Stimulated activated CD8-positive, alpha-beta memory T cell treated with anti-CD3 and anti-CD28 coated beads, Interleukin-12 subunit alpha, Interleukin-12 subunit beta, amount 100 ng/mL, for 24 hours (primary cell): ENCODE measurements around the gene PTPRD.

ENCODE experiments used
- DNase-seq: peaks from one replicate; pipeline ENCODE4 v3.0.0-alpha.2; 2020; ENCODE audit errors: extremely low read depth

The PTPRD gene

GRCh38 chr9:9893837-9894236 lies 719.0 kb downstream of the PTPRD start:
- DNase-seq, result no peak

- no peak for DNase-seq
Observed at GRCh38 chr9:9892217-9892616, 720.6 kb downstream of the PTPRD start.

GRCh38 chr9:9881692-9882091 lies 731.1 kb downstream of the PTPRD start:
- no peak for DNase-seq

- DNase-seq, result no peak
Observed at GRCh38 chr9:9874270-9874669, 738.5 kb downstream of the PTPRD start.

GRCh38 chr9:9862235-9862810 lies 750.5 kb downstream of the PTPRD start:
- no peak for DNase-seq

GRCh38 chr9:9855177-9856078 lies 757.4 kb downstream of the PTPRD start:
- no peak for DNase-seq

GRCh38 chr9:9847750-9848149 lies 765.1 kb downstream of the PTPRD start:
- DNase-seq, result no peak

GRCh38 chr9:9846557-9846956 lies 766.2 kb downstream of the PTPRD start:
- no peak for DNase-seq

GRCh38 chr9:9820436-9820835 lies 792.4 kb downstream of the PTPRD start:
- no peak for DNase-seq

GRCh38 chr9:9819886-9820285 lies 792.9 kb downstream of the PTPRD start:
- no peak for DNase-seq

GRCh38 chr9:9817176-9817575 lies 795.6 kb downstream of the PTPRD start:
- no peak for DNase-seq

- no peak for DNase-seq
Observed at GRCh38 chr9:9804109-9804508, 808.7 kb downstream of the PTPRD start.

GRCh38 chr9:9799287-9799686 lies 813.5 kb downstream of the PTPRD start:
- no peak for DNase-seq

- no peak for DNase-seq
Observed at GRCh38 chr9:9792144-9792857, 820.5 kb downstream of the PTPRD start.

- no peak for DNase-seq
Observed at GRCh38 chr9:9791611-9792010, 821.2 kb downstream of the PTPRD start.

GRCh38 chr9:9790216-9790872 lies 822.5 kb downstream of the PTPRD start:
- no peak for DNase-seq

- DNase-seq, result no peak
Observed at GRCh38 chr9:9783711-9784110, 829.1 kb downstream of the PTPRD start.

- no peak for DNase-seq
Observed at GRCh38 chr9:9783211-9783610, 829.6 kb downstream of the PTPRD start.

GRCh38 chr9:9778293-9778692 lies 834.5 kb downstream of the PTPRD start:
- no peak for DNase-seq

GRCh38 chr9:9774471-9774870 lies 838.3 kb downstream of the PTPRD start:
- no peak for DNase-seq

- no peak for DNase-seq
Observed at GRCh38 chr9:9771314-9771713, 841.5 kb downstream of the PTPRD start.

- DNase-seq, result no peak
Observed at GRCh38 chr9:9764821-9765220, 848.0 kb downstream of the PTPRD start.
